ENCODE measurements around the gene PIGO. TPM values are rescaled to one million over a fixed set of nuclear protein-coding genes. Genes with fewer than 3 reads are reported as not detected.
A peak's percentile ranks its signal among the peaks of the same experiment; 100 is the strongest.

Gene PIGO
- total RNA-seq, 4 donors from 2014 or later: 16.1 to 23.2 (median 18.7) TPM

DNA sequence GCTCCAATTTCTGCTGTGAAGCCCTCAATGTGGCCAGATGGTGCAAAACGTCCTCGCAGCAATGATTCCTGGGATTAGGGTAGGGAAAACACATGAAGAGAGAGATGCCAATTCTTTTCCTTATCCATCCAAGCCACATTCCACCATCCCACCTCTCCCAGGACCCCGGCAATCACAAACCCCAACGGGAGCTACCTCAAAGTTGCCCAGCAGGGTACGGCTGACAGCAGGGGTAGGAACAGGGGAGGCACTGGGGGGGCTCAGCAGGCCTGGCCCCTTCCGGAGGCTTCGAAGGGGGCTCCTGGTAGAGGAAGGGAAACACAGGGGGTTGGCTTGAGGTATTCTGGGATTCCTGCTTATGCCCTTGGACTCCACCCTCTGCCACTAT, 9.9 kb upstream of the PIGO start:
- peaks cover 0 to 47% (median 28%) of the 10 kb centered on the region in 4 donors for H3K4me1 ChIP-seq
- H3K27ac ChIP-seq: no peak overlapping the region
- H3K27me3 ChIP-seq: no peaks in the 10 kb centered on the region
- H3K4me3 ChIP-seq: no peak overlapping the region
- DNase-seq (ENCODE audit: low spot score in 2 of 2): no peak
- 89 to 93% methylated on average over 7 of the region's 7 CpGs for WGBS, 2 donors
- no peaks in the 10 kb centered on the region for H3K9me3 ChIP-seq
- TF ChIP-seq, protein P1, sequence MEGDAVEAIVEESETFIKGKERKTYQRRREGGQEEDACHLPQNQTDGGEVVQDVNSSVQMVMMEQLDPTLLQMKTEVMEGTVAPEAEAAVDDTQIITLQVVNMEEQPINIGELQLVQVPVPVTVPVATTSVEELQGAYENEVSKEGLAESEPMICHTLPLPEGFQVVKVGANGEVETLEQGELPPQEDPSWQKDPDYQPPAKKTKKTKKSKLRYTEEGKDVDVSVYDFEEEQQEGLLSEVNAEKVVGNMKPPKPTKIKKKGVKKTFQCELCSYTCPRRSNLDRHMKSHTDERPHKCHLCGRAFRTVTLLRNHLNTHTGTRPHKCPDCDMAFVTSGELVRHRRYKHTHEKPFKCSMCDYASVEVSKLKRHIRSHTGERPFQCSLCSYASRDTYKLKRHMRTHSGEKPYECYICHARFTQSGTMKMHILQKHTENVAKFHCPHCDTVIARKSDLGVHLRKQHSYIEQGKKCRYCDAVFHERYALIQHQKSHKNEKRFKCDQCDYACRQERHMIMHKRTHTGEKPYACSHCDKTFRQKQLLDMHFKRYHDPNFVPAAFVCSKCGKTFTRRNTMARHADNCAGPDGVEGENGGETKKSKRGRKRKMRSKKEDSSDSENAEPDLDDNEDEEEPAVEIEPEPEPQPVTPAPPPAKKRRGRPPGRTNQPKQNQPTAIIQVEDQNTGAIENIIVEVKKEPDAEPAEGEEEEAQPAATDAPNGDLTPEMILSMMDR (IDR thresholded peaks at IDR 0.05): no peak
- TF ChIP-seq POLR2A (IDR thresholded peaks at IDR 0.05) (no peak), EP300 (IDR thresholded peaks at IDR 0.05) (no peak)
- peaks cover 0 to 55% (median 16%) of the 10 kb centered on the region in 3 donors for H3K36me3 ChIP-seq

GRCh38 chr9:35105571-35106342, 9.4 kb upstream of the PIGO start:
- H3K4me3 ChIP-seq: no peak overlapping the region
- peaks cover 0 to 48% (median 24%) of the 10 kb centered on the region in 4 donors for H3K4me1 ChIP-seq
- TF ChIP-seq EP300 (IDR thresholded peaks at IDR 0.05) (no peak), POLR2A (IDR thresholded peaks at IDR 0.05) (no peak)
- TF ChIP-seq, protein P1 (IDR thresholded peaks at IDR 0.05): no peak
- no peaks in the 10 kb centered on the region for H3K9me3 ChIP-seq
- DNase-seq (ENCODE audit: low spot score in 2 of 2): no peak
- H3K27ac ChIP-seq: no peak overlapping the region
- 85 to 89% methylated on average over 12 to 13 of the region's 13 CpGs for WGBS, 2 donors
- H3K27me3 ChIP-seq: no peaks in the 10 kb centered on the region
- H3K36me3 ChIP-seq: peaks cover 0 to 61% (median 16%) of the 10 kb centered on the region in 3 donors

DNA sequence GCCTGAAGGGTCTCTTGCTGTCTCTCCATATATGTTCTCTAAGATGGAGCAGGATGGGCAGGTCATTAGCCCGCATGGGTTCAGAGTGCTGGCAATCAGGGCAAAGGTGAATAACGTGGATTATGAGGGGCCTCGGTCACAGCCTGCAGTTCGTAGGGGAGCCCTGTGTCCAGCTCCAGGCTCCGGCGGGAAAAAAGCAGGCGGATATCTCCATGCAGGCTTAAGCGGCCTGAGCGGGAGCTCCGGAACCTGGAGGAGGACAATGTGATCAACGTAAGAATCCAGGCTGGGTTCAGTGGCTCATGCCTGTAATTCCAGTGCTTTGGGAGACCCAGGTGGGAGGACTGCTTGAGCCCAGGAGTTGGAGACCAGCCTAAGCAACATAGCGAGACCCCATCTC, 8.7 kb upstream of the PIGO start:
- H3K27ac ChIP-seq: no peak overlapping the region
- H3K9me3 ChIP-seq: no peaks in the 10 kb centered on the region
- H3K36me3 ChIP-seq: peaks cover 0 to 67% (median 16%) of the 10 kb centered on the region in 3 donors
- H3K4me1 ChIP-seq: peaks cover 0 to 42% (median 18%) of the 10 kb centered on the region in 4 donors
- no peak overlapping the region for H3K4me3 ChIP-seq
- no peak for TF ChIP-seq POLR2A (IDR thresholded peaks at IDR 0.05)
- TF ChIP-seq, protein P1 (IDR thresholded peaks at IDR 0.05): no peak
- no peak for TF ChIP-seq EP300 (IDR thresholded peaks at IDR 0.05)
- 90 to 93% methylated on average over 12 of the region's 12 CpGs for WGBS, 2 donors
- DNase-seq (ENCODE audit: low spot score in 2 of 2): no peak
- no peaks in the 10 kb centered on the region for H3K27me3 ChIP-seq

DNA sequence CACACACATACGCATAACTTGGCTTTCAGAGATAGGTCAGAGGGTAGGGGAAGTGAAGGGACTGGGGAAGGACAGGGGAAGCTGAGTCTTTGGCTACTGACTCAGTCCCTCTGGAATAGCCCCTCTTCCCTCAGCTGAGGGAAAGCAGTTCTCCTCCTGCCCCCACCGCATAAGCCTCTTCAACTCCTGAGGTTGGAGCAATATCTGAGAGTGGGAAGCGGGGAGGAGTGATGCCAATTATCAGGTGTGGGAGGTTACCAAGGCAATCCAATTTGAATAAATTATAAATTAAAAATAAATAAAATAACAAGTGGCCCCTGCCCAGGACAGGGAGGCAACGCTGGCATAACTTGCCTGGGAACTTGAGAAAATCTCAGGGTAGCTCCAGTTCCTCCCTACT, 8.2 kb upstream of the PIGO start:
- H3K9me3 ChIP-seq: no peaks in the 10 kb centered on the region
- no peak overlapping the region for H3K27ac ChIP-seq
- DNase-seq (ENCODE audit: low spot score in 2 of 2): no peak
- 89 to 91% methylated on average over 4 of the region's 4 CpGs for whole genome bisulfite sequencing, 2 donors
- TF ChIP-seq, protein P1 (IDR thresholded peaks at IDR 0.05): no peak
- TF ChIP-seq POLR2A (IDR thresholded peaks at IDR 0.05): no peak
- no peak for TF ChIP-seq EP300 (IDR thresholded peaks at IDR 0.05)
- peaks cover 0 to 36% (median 14%) of the 10 kb centered on the region in 4 donors for H3K4me1 ChIP-seq
- H3K36me3 ChIP-seq: peaks cover 0 to 73% (median 16%) of the 10 kb centered on the region in 3 donors
- H3K27me3 ChIP-seq: no peaks in the 10 kb centered on the region
- no peak overlapping the region for H3K4me3 ChIP-seq

- Histone ChIP-seq H3K36me3 (peaks cover 0 to 76% (median 16%) of the 10 kb centered on the region in 3 donors), H3K4me3 (peak overlapping the region; percentile 49 to 92 (median 68))
Observed at GRCh38 chr9:35103660-35104191, 7.3 kb upstream of the PIGO start.

More at GRCh38 chr9:35103660-35104191, 7.3 kb upstream of the PIGO start:
- TF ChIP-seq POLR2A (IDR thresholded peaks at IDR 0.05) (no peak), EP300 (IDR thresholded peaks at IDR 0.05) (no peak)
- TF ChIP-seq, protein P1 (IDR thresholded peaks at IDR 0.05): no peak
- Histone ChIP-seq H3K9me3 (no peaks in the 10 kb centered on the region), H3K27me3 (no peaks in the 10 kb centered on the region), H3K4me1 (peaks cover 0 to 29% (median 14%) of the 10 kb centered on the region in 4 donors), H3K27ac (peak overlapping the region; percentile 80 to 93 (median 90))
- WGBS, 2 donors: 15 to 19% methylated on average over 5 of the region's 5 CpGs
- DNase-seq (ENCODE audit: low spot score in 2 of 2): no peak
